SK-N-SH (cell line): ENCODE data around the gene THBS2. TPM values are rescaled to one million over a fixed set of nuclear protein-coding genes. Genes with fewer than 3 reads are reported as not detected.

Experiments used
- CTCF ChIA-PET: fragments of 300-600, 350-600 bp; formaldehyde crosslinking; extraction: SDS; loops from one replicate; lab custom pipeline; 2021; lab: Yijun Ruan, JAX
- POLR2A ChIA-PET: fragments of 350-600 bp; sonication (Branson Sonifier 250); formaldehyde crosslinking; extraction: SDS; loops from one replicate; lab custom pipeline; 2020; ENCODE audit warnings: antibody characterized with exemption, inconsistent platforms; lab: Yijun Ruan, JAX
- DNase-seq: peaks from one replicate; pipeline ENCODE4 v3.0.0; 2012
- H2AFZ ChIP-seq: fragments of 200-600 bp; sonication (generic); 2 replicates; pipeline ENCODE4 v1.8.1; 2016; ENCODE audit warnings: antibody characterized with exemption, mild to moderate bottlenecking, low read depth
- H3F3A ChIP-seq: fragments of 200-600 bp; sonication (generic); replicated peaks from 2 replicates; pipeline ENCODE3; 2016; ENCODE audit warnings: antibody characterized with exemption, mild to moderate bottlenecking; ENCODE audit not compliant: insufficient read depth
- H3K27ac ChIP-seq, 2 experiments: fragments of 200-500 bp in 1 of 2; fragments of 200-600 bp in 1 of 2; sonication (Bioruptor generic) in 1 of 2; sonication (generic), shearing (Covaris generic) in 1 of 2; 2 replicates each; pipeline versions ENCODE4 v1.5.1 to v1.6.1; 2014 to 2016; ENCODE audit warnings: low read depth in 2 of 2, inconsistent platforms in 1 of 2, low read length in 1 of 2, mild to moderate bottlenecking in 1 of 2, mixed read lengths in 1 of 2
- H3K27me3 ChIP-seq: fragments of 200-600 bp; sonication (generic), shearing (Covaris generic); 2 replicates; pipeline ENCODE4 v1.6.1; 2016; ENCODE audit warnings: mixed run types; ENCODE audit not compliant: insufficient read depth
- H3K36me3 ChIP-seq, 2 experiments: fragments of 200-500 bp in 1 of 2; fragments of 200-600 bp in 1 of 2; sonication (Bioruptor generic) in 1 of 2; sonication (generic) in 1 of 2; replicated peaks in 1 of 2; 2 replicates each; pipeline versions ENCODE3 to v1.5.1; 2014 to 2016; ENCODE audit warnings: low read length in 1 of 2, mild to moderate bottlenecking in 1 of 2; ENCODE audit not compliant: insufficient read depth in 2 of 2, control insufficient read depth in 1 of 2
- H3K4me1 ChIP-seq, 2 experiments: fragments of 200-500 bp in 1 of 2; fragments of 200-600 bp in 1 of 2; sonication (Bioruptor generic) in 1 of 2; sonication (generic), shearing (Covaris generic) in 1 of 2; 2 replicates each; pipeline versions ENCODE4 v1.5.1 to v1.6.1; 2014 to 2016; ENCODE audit warnings: low read depth in 1 of 2, low read length in 1 of 2, mixed run types in 1 of 2; ENCODE audit not compliant: insufficient read depth in 2 of 2, control insufficient read depth in 1 of 2
- H3K4me2 ChIP-seq: fragments of 200-600 bp; sonication (generic), shearing (Covaris generic); 2 replicates; pipeline ENCODE4 v1.6.1; 2017; ENCODE audit warnings: mixed run types
- H3K4me3 ChIP-seq, 2 experiments: fragments of 200-500 bp in 1 of 2; fragments of 200-600 bp in 1 of 2; sonication (Bioruptor generic) in 1 of 2; sonication (generic), shearing (Covaris generic) in 1 of 2; 2 replicates each; pipeline versions ENCODE4 v1.5.1 to v1.8.1; 2014 to 2016; ENCODE audit warnings: low read depth in 2 of 2, inconsistent platforms in 1 of 2, low read length in 1 of 2, mild to moderate bottlenecking in 1 of 2, mixed read lengths in 1 of 2, moderate library complexity in 1 of 2
- H3K79me2 ChIP-seq: fragments of 200-600 bp; sonication (generic); 2 replicates; pipeline ENCODE4 v1.8.1; 2017; ENCODE audit warnings: mild to moderate bottlenecking; ENCODE audit not compliant: insufficient read depth
- H3K9ac ChIP-seq: fragments of 200-600 bp; sonication (generic); 2 replicates; pipeline ENCODE4 v1.6.1; 2017; ENCODE audit warnings: mixed run types
- H3K9me2 ChIP-seq: fragments of 200-600 bp; sonication (generic); 2 replicates; pipeline ENCODE4 v1.6.1; 2017; ENCODE audit warnings: mixed run types
- H3K9me3 ChIP-seq: fragments of 200-600 bp; sonication (generic); 2 replicates; pipeline ENCODE4 v1.6.1; 2017; ENCODE audit warnings: mixed run types, mild to moderate bottlenecking, moderate library complexity
- H4K20me1 ChIP-seq: fragments of 200-600 bp; sonication (generic); 2 replicates; pipeline ENCODE4 v1.6.1; 2017; ENCODE audit warnings: mild to moderate bottlenecking, mixed run types; ENCODE audit not compliant: insufficient read depth
- IRF3 ChIP-seq: fragments of 150-350 bp; IDR thresholded peaks from 2 replicates; pipeline ENCODE4 v1.6.1; 2016; ENCODE audit warnings: mild to moderate bottlenecking, low read depth, low read length
- JUND ChIP-seq: IDR thresholded peaks from 2 replicates; pipeline ENCODE4 v1.4.0; 2012
- MEF2A ChIP-seq: IDR thresholded peaks from 2 replicates; pipeline ENCODE4 v1.4.0; 2012; ENCODE audit warnings: low read depth, borderline replicate concordance
- NFIC ChIP-seq: IDR thresholded peaks from 2 replicates; pipeline ENCODE4 v1.4.0; 2012; ENCODE audit warnings: borderline replicate concordance
- NRF1 ChIP-seq: IDR thresholded peaks from 2 replicates; pipeline ENCODE4 v1.6.1; 2012; ENCODE audit warnings: low read depth, mild to moderate bottlenecking, low read length
- RAD21 ChIP-seq: IDR thresholded peaks from 2 replicates; pipeline ENCODE4 v1.6.1; 2012; ENCODE audit warnings: mild to moderate bottlenecking, low read length
- REST ChIP-seq: IDR thresholded peaks from 2 replicates; pipeline ENCODE4 v1.6.1; 2012; ENCODE audit warnings: mild to moderate bottlenecking, low read depth, low read length, moderate library complexity
- RXRA ChIP-seq: IDR thresholded peaks from 2 replicates; pipeline ENCODE4 v1.4.0; 2012; ENCODE audit warnings: low read depth, mild to moderate bottlenecking, borderline replicate concordance
- SIN3A ChIP-seq: IDR thresholded peaks from 2 replicates; pipeline ENCODE4 v1.6.1; 2012; ENCODE audit warnings: low read depth, mild to moderate bottlenecking, low read length, moderate library complexity, borderline replicate concordance
- SMC3 ChIP-seq: IDR thresholded peaks from 2 replicates; pipeline ENCODE4 v1.6.1; 2012; ENCODE audit warnings: low read depth, low read length, improper control_type of control experiment
- TEAD4 ChIP-seq: IDR thresholded peaks from 2 replicates; pipeline ENCODE4 v1.4.0; 2012; ENCODE audit warnings: mild to moderate bottlenecking, borderline replicate concordance; ENCODE audit not compliant: insufficient read depth
- YY1 ChIP-seq: IDR thresholded peaks from 2 replicates; pipeline ENCODE4 v1.4.0; 2012; ENCODE audit warnings: low read depth, mild to moderate bottlenecking
- ZBTB33 ChIP-seq: IDR thresholded peaks from 2 replicates; pipeline ENCODE4 v1.4.0; 2012; ENCODE audit warnings: low read depth, borderline replicate concordance
- WGBS: methylation state at CpG from one replicate; pipeline ENCODE4 v1.1.6; 2017; ENCODE audit warnings: low lambda C conversion rate; 5-methylcytosine and 5-hydroxymethylcytosine counted together
- polyA plus RNA-seq, 3 experiments: library from polyadenylated mRNA; depleted of rRNA; stranded (reverse); fragments of >200 nt; gene quantifications; 2 replicates each; pipeline ENCODE4 v1.2.3, GENCODE V29; 2012
- TF ChIP-seq, protein P1 (sequence below): IDR thresholded peaks from 2 replicates; pipeline ENCODE4; 2012
- TF ChIP-seq, protein P2 (sequence below): IDR thresholded peaks from 2 replicates; pipeline ENCODE4 v1.4.0; 2012; ENCODE audit warnings: low read depth
- TF ChIP-seq, protein P3 (sequence below): IDR thresholded peaks from 2 replicates; pipeline ENCODE4 v1.4.0; 2012; ENCODE audit warnings: low read depth, borderline replicate concordance

THBS2 gene
- polyA plus RNA-seq, 1 of the 3 experiments (the other 2 are of a cell fraction), result 166 TPM

DNA sequence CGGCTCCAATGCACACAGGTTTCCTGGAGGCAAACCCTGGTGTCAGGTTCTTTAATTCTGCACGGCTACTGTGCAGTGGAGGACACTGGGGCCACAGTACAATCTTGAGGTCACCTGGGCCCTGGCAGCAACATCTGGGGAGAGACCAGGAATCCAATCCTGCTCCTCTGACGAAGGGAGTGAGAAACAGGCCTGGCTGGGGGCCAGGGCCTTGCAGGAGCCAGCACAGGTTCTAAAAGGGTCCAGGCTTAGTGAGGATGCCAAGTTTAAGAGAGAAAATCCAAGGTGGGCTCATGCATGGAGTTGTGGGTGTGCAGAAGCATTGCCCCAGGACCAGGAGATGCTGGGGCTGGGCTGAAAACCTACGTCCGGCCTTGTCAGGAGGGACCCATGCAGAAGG lies 12.6 kb upstream of the THBS2 start:
- Histone ChIP-seq H3K4me1 (peaks cover 9 to 12% of the 10 kb centered on the region in 2 experiments; a peak in 3 of 4 replicates), H2AFZ (no peak overlapping the region), H3K79me2 (no peaks in the 10 kb centered on the region), H3K27me3 (no peaks in the 10 kb centered on the region), H4K20me1 (no peaks in the 10 kb centered on the region), H3K9me3 (no peaks in the 10 kb centered on the region), H3K36me3 (no peaks in the 10 kb centered on the region), H3K9me2 (no peaks in the 10 kb centered on the region), H3K9ac (no peak overlapping the region), H3F3A (peaks cover 4% of the 10 kb centered on the region), H3K4me2 (no peak overlapping the region), H3K4me3 (no peak overlapping the region), H3K27ac (no peak overlapping the region)
- no peak for DNase-seq
- CTCF ChIA-PET, result no interaction called here
- POLR2A ChIA-PET, result no interaction called here
- WGBS, result 74% methylated on average over 5 of the region's 5 CpGs
- no peak for TF ChIP-seq NFIC
- no peak for TF ChIP-seq RAD21
- TF ChIP-seq SIN3A, result no peak
- TF ChIP-seq SMC3, result no peak
- no peak for TF ChIP-seq NRF1
- TF ChIP-seq TEAD4, result no peak
- TF ChIP-seq, protein P1, sequence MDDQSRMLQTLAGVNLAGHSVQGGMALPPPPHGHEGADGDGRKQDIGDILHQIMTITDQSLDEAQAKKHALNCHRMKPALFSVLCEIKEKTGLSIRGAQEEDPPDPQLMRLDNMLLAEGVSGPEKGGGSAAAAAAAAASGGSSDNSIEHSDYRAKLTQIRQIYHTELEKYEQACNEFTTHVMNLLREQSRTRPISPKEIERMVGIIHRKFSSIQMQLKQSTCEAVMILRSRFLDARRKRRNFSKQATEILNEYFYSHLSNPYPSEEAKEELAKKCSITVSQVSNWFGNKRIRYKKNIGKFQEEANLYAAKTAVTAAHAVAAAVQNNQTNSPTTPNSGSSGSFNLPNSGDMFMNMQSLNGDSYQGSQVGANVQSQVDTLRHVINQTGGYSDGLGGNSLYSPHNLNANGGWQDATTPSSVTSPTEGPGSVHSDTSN, result no peak
- TF ChIP-seq RXRA, result no peak
- no peak for TF ChIP-seq MEF2A
- TF ChIP-seq, protein P2, sequence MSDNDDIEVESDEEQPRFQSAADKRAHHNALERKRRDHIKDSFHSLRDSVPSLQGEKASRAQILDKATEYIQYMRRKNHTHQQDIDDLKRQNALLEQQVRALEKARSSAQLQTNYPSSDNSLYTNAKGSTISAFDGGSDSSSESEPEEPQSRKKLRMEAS, result no peak
- no peak for TF ChIP-seq REST
- TF ChIP-seq IRF3, result no peak
- TF ChIP-seq, protein P3, sequence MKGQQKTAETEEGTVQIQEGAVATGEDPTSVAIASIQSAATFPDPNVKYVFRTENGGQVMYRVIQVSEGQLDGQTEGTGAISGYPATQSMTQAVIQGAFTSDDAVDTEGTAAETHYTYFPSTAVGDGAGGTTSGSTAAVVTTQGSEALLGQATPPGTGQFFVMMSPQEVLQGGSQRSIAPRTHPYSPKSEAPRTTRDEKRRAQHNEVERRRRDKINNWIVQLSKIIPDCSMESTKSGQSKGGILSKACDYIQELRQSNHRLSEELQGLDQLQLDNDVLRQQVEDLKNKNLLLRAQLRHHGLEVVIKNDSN, result no peak
- TF ChIP-seq JUND, result no peak
- no peak for TF ChIP-seq YY1
- TF ChIP-seq ZBTB33, result no peak
